ENCODE data around the gene ZNF143. TPM values are rescaled to one million over a fixed set of nuclear protein-coding genes. Genes with fewer than 3 reads are reported as not detected.

The ZNF143 gene
- total and polyA plus RNA-seq, 2 of the 13 experiments (the other 11 are each of a cell fraction or from before 2014, with no cell fraction given), result 22.4 to 35.6 TPM

DNA sequence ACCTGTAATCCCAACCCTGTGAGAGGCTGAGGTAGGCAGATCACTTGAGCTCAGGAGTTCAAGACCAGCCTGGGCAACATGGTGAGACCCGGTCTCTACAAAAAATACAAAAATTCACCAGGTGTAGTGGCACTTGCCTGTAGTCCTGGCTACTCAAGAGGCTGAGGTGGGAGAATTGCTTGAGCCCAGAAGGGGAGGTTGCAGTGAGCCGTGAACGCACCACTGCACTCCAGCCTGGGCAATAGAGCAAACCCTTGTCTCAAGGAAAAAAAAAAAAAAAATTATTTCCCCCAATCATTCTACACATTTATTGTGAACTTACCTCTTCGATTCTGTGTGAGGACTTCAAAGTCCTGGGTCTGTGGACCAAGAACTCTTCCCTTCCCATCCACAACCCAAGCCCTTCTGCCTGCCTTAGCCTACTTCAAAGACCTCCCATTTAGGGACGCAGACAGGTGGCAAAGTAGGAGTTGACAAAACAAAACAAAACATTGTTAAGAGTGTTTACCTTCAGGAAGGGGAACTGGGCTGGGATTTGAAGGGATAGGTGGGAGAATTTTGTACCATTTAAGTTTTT, 108.9 kb downstream of the ZNF143 start:
- Histone ChIP-seq H3K9ac (ENCODE audit: insufficient read depth, low read depth, low read length) (peak overlapping the region; percentile 93), H3K4me1 (ENCODE audit: insufficient read depth, low read length) (peaks cover 82% of the 10 kb centered on the region), H3K79me2 (ENCODE audit: insufficient read depth, low read length) (peaks cover 11% of the 10 kb centered on the region), H3K9me3 (ENCODE audit: low read length) (no peaks in the 10 kb centered on the region), H3K27me3 (ENCODE audit: control insufficient read depth in 1 of 2, insufficient read depth in 2 of 2, low read length in 2 of 2) (no peaks in the 10 kb centered on the region), H3K27ac (ENCODE audit: extremely low read length, insufficient read depth, low read length) (peak overlapping the region; percentile 100), H2AFZ (ENCODE audit: low read length) (no peak overlapping the region), H3K36me3 (replicated peaks in 1 of 2; ENCODE audit: control insufficient read depth in 1 of 2, insufficient read depth in 2 of 2, low read length in 2 of 2) (no peaks in the 10 kb centered on the region), H3K4me2 (ENCODE audit: low read depth, low read length) (peak overlapping the region; percentile 85), H4K20me1 (ENCODE audit: insufficient read depth, low read length) (no peaks in the 10 kb centered on the region), H3K4me3 (replicated peaks in 1 of 3; ENCODE audit: insufficient read depth in 1 of 3, low read depth in 2 of 3, low read length in 3 of 3) (peak overlapping the region; percentile 40 to 47 (median 46); a peak in 4 of 6 replicates)
- in situ Hi-C loops (cut with HindIII; ENCODE audit: extremely low pct_ligation_motif_present, low pct_unique_long_range_greater_than_20kb), result loop anchor here (5.0 kb wide), 2 partner anchors 37 to 43 kb away; no protein-coding TSS in a partner anchor
- FAIRE-seq (no peak), ATAC-seq (no peak), DNase-seq (ENCODE audit: low spot score) (no peak)
- ChIA-PET CTCF (ENCODE audit: low intra/inter-chr PET ratio, low total read pairs) (no interaction called here), POLR2A (interaction anchor here (0.9 to 3.0 kb wide), 14 partner anchors 18 to 756 kb away, joined by 3 to 21 read pairs (median 5); partner anchors contain the start of gene ZNF143)
- WGBS (ENCODE audit: low lambda C conversion rate), result 13% methylated on average over 5 of the region's 5 CpGs
- intact Hi-C loops (cut with micrococcal nuclease; ENCODE audit: unreplicated experiment), result loop anchor here (2.0 to 5.0 kb wide), 2 partner anchors 35 to 107 kb away; partner anchors contain the start of gene ZNF143
- BruUV-seq (replicated peaks), result no TSS peak
- TF ChIP-seq, protein P1, sequence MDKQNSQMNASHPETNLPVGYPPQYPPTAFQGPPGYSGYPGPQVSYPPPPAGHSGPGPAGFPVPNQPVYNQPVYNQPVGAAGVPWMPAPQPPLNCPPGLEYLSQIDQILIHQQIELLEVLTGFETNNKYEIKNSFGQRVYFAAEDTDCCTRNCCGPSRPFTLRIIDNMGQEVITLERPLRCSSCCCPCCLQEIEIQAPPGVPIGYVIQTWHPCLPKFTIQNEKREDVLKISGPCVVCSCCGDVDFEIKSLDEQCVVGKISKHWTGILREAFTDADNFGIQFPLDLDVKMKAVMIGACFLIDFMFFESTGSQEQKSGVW (CRISPR knock-in tag; IDR thresholded peaks at IDR 0.05; ENCODE audit: borderline replicate concordance), result no peak
- no peak for TF ChIP-seq MED1 (CRISPR knock-in tag; IDR thresholded peaks at IDR 0.05)
- TF ChIP-seq, protein P2, sequence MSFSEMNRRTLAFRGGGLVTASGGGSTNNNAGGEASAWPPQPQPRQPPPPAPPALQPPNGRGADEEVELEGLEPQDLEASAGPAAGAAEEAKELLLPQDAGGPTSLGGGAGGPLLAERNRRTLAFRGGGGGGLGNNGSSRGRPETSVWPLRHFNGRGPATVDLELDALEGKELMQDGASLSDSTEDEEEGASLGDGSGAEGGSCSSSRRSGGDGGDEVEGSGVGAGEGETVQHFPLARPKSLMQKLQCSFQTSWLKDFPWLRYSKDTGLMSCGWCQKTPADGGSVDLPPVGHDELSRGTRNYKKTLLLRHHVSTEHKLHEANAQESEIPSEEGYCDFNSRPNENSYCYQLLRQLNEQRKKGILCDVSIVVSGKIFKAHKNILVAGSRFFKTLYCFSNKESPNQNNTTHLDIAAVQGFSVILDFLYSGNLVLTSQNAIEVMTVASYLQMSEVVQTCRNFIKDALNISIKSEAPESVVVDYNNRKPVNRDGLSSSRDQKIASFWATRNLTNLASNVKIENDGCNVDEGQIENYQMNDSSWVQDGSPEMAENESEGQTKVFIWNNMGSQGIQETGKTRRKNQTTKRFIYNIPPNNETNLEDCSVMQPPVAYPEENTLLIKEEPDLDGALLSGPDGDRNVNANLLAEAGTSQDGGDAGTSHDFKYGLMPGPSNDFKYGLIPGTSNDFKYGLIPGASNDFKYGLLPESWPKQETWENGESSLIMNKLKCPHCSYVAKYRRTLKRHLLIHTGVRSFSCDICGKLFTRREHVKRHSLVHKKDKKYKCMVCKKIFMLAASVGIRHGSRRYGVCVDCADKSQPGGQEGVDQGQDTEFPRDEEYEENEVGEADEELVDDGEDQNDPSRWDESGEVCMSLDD (CRISPR knock-in tag; IDR thresholded peaks at IDR 0.05; ENCODE audit: borderline replicate concordance), result no peak
- no peak for TF ChIP-seq ZNF569 (CRISPR knock-in tag; IDR thresholded peaks at IDR 0.05; ENCODE audit: borderline replicate concordance)
- no peak for TF ChIP-seq RNF2 (conservative IDR thresholded peaks at IDR 0.05; ENCODE audit: low read depth)
- no peak for TF ChIP-seq ZNF337 (CRISPR knock-in tag; IDR thresholded peaks at IDR 0.05; ENCODE audit: borderline replicate concordance, low read depth)
- no peak for TF ChIP-seq EZH2 (conservative IDR thresholded peaks at IDR 0.05; ENCODE audit: low read depth, low read length)
- TF ChIP-seq IRF2 (CRISPR knock-in tag; IDR thresholded peaks at IDR 0.05), result no peak
- TF ChIP-seq AHR (CRISPR knock-in tag; IDR thresholded peaks at IDR 0.05), result no peak
- TF ChIP-seq ZBTB1 (CRISPR knock-in tag; IDR thresholded peaks at IDR 0.05; ENCODE audit: borderline replicate concordance), result no peak
- TF ChIP-seq, protein P3, sequence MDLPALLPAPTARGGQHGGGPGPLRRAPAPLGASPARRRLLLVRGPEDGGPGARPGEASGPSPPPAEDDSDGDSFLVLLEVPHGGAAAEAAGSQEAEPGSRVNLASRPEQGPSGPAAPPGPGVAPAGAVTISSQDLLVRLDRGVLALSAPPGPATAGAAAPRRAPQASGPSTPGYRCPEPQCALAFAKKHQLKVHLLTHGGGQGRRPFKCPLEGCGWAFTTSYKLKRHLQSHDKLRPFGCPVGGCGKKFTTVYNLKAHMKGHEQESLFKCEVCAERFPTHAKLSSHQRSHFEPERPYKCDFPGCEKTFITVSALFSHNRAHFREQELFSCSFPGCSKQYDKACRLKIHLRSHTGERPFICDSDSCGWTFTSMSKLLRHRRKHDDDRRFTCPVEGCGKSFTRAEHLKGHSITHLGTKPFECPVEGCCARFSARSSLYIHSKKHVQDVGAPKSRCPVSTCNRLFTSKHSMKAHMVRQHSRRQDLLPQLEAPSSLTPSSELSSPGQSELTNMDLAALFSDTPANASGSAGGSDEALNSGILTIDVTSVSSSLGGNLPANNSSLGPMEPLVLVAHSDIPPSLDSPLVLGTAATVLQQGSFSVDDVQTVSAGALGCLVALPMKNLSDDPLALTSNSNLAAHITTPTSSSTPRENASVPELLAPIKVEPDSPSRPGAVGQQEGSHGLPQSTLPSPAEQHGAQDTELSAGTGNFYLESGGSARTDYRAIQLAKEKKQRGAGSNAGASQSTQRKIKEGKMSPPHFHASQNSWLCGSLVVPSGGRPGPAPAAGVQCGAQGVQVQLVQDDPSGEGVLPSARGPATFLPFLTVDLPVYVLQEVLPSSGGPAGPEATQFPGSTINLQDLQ (CRISPR knock-in tag; IDR thresholded peaks at IDR 0.05), result no peak
- no peak for TF ChIP-seq ZNF556 (CRISPR knock-in tag; IDR thresholded peaks at IDR 0.05; ENCODE audit: borderline replicate concordance)
- no peak for TF ChIP-seq PTBP1 (IDR thresholded peaks at IDR 0.05; ENCODE audit: low read depth, low read length, poor library complexity, severe bottlenecking)
- TF ChIP-seq, protein P4, sequence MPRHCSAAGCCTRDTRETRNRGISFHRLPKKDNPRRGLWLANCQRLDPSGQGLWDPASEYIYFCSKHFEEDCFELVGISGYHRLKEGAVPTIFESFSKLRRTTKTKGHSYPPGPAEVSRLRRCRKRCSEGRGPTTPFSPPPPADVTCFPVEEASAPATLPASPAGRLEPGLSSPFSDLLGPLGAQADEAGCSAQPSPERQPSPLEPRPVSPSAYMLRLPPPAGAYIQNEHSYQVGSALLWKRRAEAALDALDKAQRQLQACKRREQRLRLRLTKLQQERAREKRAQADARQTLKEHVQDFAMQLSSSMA (CRISPR knock-in tag; IDR thresholded peaks at IDR 0.05), result no peak
- no peak for TF ChIP-seq KLF6 (CRISPR knock-in tag; IDR thresholded peaks at IDR 0.05)
